ENCODE results near the gene OGDH. TPM values are rescaled to one million over a fixed set of nuclear protein-coding genes. Genes with fewer than 3 reads are reported as not detected.
A peak's percentile ranks its signal among the peaks of the same experiment; 100 is the strongest.

OGDH gene
- total and polyA plus RNA-seq, 4 donors = 39.0 to 142 (median 59.9) TPM

DNA sequence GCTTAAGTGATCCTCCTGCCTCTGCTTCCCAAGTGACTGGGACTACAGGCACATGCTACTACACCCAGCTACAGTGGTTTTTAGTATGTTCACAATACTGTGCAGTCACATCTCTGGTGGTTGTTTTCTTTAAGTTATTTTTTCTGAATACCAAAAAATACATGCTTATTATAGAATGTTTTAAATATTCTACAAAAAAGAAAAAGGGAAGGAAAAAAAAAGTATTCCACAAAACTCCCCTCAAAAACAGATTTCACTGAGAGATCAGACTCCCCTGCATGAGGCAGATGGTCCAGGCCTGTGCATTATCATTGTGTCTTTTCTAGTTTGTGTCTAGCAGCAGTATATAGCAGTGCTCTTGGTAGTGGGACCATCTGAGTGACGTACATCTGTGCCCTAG, 36.8 kb downstream of the OGDH start:
- TF ChIP-seq, protein P1, sequence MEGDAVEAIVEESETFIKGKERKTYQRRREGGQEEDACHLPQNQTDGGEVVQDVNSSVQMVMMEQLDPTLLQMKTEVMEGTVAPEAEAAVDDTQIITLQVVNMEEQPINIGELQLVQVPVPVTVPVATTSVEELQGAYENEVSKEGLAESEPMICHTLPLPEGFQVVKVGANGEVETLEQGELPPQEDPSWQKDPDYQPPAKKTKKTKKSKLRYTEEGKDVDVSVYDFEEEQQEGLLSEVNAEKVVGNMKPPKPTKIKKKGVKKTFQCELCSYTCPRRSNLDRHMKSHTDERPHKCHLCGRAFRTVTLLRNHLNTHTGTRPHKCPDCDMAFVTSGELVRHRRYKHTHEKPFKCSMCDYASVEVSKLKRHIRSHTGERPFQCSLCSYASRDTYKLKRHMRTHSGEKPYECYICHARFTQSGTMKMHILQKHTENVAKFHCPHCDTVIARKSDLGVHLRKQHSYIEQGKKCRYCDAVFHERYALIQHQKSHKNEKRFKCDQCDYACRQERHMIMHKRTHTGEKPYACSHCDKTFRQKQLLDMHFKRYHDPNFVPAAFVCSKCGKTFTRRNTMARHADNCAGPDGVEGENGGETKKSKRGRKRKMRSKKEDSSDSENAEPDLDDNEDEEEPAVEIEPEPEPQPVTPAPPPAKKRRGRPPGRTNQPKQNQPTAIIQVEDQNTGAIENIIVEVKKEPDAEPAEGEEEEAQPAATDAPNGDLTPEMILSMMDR (IDR thresholded peaks at IDR 0.05; ENCODE audit: control extremely low read depth, extremely low read depth) = no peak
- ATAC-seq (ENCODE audit: insufficient read depth, low FRiP score) (no peak), DNase-seq (no peak)
- H3K27ac ChIP-seq (ENCODE audit: low read depth in 1 of 2, low read length in 1 of 2) = peak overlapping the region in 1 of 2 donors; percentile 37
- no peaks in the 10 kb centered on the region for H3K27me3 ChIP-seq (ENCODE audit: control insufficient read depth in 3 of 3, insufficient read depth in 3 of 3, low read length in 2 of 3)
- H3K9ac ChIP-seq (ENCODE audit: insufficient read depth in 1 of 2, low read length in 2 of 2) = no peak overlapping the region
- 97 to 100% methylated on average over 1 of the region's 1 CpG for WGBS, 2 donors
- H3K9me3 ChIP-seq (ENCODE audit: control insufficient read depth in 4 of 4, insufficient read depth in 3 of 4, low read length in 3 of 4) = no peaks in the 10 kb centered on the region
- no peak overlapping the region for H3K4me3 ChIP-seq
- H3K36me3 ChIP-seq (ENCODE audit: control insufficient read depth in 4 of 4, insufficient read depth in 4 of 4, low read length in 4 of 4) = peaks cover 7 to 21% (median 12%) of the 10 kb centered on the region in 4 donors
- peaks cover 0 to 23% (median 11%) of the 10 kb centered on the region in 5 donors for H3K4me1 ChIP-seq (ENCODE audit: control insufficient read depth in 5 of 5, insufficient read depth in 5 of 5, low read length in 5 of 5)

DNA sequence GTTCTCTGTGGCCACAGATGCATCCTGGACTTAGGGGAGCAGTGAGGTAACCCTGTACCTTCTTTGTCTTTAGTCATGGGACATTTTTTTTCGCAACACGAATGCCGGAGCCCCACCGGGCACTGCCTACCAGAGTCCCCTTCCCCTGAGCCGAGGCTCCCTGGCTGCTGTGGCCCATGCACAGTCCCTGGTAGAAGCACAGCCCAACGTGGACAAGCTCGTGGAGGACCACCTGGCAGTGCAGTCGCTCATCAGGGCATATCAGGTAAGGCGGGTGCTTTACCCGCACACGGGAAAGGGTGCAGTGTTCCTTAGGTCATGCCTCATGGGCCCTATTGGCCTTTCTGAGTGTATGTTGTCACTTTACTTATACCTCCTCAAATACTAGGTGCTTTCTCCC, 38.8 kb downstream of the OGDH start:
- no peak overlapping the region for H3K9ac ChIP-seq (ENCODE audit: insufficient read depth in 1 of 2, low read length in 2 of 2)
- DNase-seq = no peak
- H3K27me3 ChIP-seq (ENCODE audit: control insufficient read depth in 3 of 3, insufficient read depth in 3 of 3, low read length in 2 of 3) = no peaks in the 10 kb centered on the region
- 76 to 93% methylated on average over 11 of the region's 11 CpGs for WGBS, 2 donors
- TF ChIP-seq, protein P1 (IDR thresholded peaks at IDR 0.05; ENCODE audit: control extremely low read depth, extremely low read depth) = no peak
- H3K9me3 ChIP-seq (ENCODE audit: control insufficient read depth in 4 of 4, insufficient read depth in 3 of 4, low read length in 3 of 4) = no peaks in the 10 kb centered on the region
- peaks cover 15 to 35% (median 22%) of the 10 kb centered on the region in 4 donors for H3K36me3 ChIP-seq (ENCODE audit: control insufficient read depth in 4 of 4, insufficient read depth in 4 of 4, low read length in 4 of 4)
- H3K27ac ChIP-seq (ENCODE audit: low read depth in 1 of 2, low read length in 1 of 2) = peak overlapping the region in 1 of 2 donors; percentile 52
- H3K4me3 ChIP-seq = no peak overlapping the region
- H3K4me1 ChIP-seq (ENCODE audit: control insufficient read depth in 5 of 5, insufficient read depth in 5 of 5, low read length in 5 of 5) = peaks cover 0 to 8% (median 2%) of the 10 kb centered on the region in 5 donors
- ATAC-seq (ENCODE audit: insufficient read depth, low FRiP score) = no peak

DNA sequence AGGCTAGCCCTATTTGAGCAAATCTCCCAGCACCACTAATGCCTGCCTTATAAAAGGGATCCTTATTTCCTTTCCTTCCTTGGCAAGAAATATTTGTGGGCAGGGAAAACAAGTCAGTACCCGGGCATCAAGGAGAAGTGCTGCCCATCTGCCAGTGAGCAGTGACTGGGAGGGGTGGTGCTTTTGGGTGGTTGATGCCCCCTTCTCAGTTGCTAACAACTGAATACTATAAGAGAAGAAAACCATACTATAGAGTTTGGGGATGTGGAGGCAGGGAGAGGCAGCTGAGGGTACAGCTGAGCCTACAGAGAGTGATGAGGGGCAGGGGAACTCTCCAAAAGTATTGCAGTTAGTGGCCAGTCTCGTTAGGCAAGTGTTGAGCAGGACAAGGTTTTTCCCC, 39.3 kb downstream of the OGDH start:
- H3K4me1 ChIP-seq (ENCODE audit: control insufficient read depth in 5 of 5, insufficient read depth in 5 of 5, low read length in 5 of 5) = peaks cover 0 to 7% (median 0%) of the 10 kb centered on the region in 5 donors
- no peaks in the 10 kb centered on the region for H3K27me3 ChIP-seq (ENCODE audit: control insufficient read depth in 3 of 3, insufficient read depth in 3 of 3, low read length in 2 of 3)
- H3K27ac ChIP-seq (ENCODE audit: low read depth in 1 of 2, low read length in 1 of 2) = peak overlapping the region in 1 of 2 donors; percentile 28
- no peak overlapping the region for H3K9ac ChIP-seq (ENCODE audit: insufficient read depth in 1 of 2, low read length in 2 of 2)
- DNase-seq (no peak), ATAC-seq (ENCODE audit: insufficient read depth, low FRiP score) (no peak)
- H3K4me3 ChIP-seq = no peak overlapping the region
- 84 to 87% methylated on average over 2 of the region's 2 CpGs for WGBS, 2 donors
- peaks cover 18 to 38% (median 22%) of the 10 kb centered on the region in 4 donors for H3K36me3 ChIP-seq (ENCODE audit: control insufficient read depth in 4 of 4, insufficient read depth in 4 of 4, low read length in 4 of 4)
- no peaks in the 10 kb centered on the region for H3K9me3 ChIP-seq (ENCODE audit: control insufficient read depth in 4 of 4, insufficient read depth in 3 of 4, low read length in 3 of 4)
- TF ChIP-seq, protein P1 (IDR thresholded peaks at IDR 0.05; ENCODE audit: control extremely low read depth, extremely low read depth) = no peak
